MCF 10A (cell line): ENCODE results near the gene MAEA. TPM values are rescaled to one million over a fixed set of nuclear protein-coding genes. Genes with fewer than 3 reads are reported as not detected.

Experiments used
- BruUV-seq: library from RNA; stranded (reverse); fragments of 400-500 nt; replicated peaks from 2 replicates; lab custom pipeline; 2021; lab: Mats Ljungman, UMichigan
- CTCF ChIA-PET: fragments of 300-600 bp; sonication (Branson Sonifier 250); formaldehyde crosslinking; extraction: SDS; loops from one replicate; lab custom pipeline; 2021; ENCODE audit warnings: antibody characterized with exemption, inconsistent platforms; lab: Yijun Ruan, JAX
- POLR2A ChIA-PET: fragments of 300-600, 350-650 bp; sonication (Branson Sonifier 250); formaldehyde crosslinking; extraction: SDS; loops from one replicate; lab custom pipeline; 2020; ENCODE audit warnings: antibody characterized with exemption, inconsistent platforms; lab: Yijun Ruan, JAX
- DNase-seq: peaks from one replicate; pipeline ENCODE4 v3.0.0-alpha.2; 2018; ENCODE audit not compliant: unreplicated experiment
- H3K27ac Mint-ChIP-seq: one replicate; pipeline ENCODE4 v1.8.0; 2022; ENCODE audit warnings: mild to moderate bottlenecking, low read depth, mixed read lengths; ENCODE audit not compliant: unreplicated experiment
- H3K27me3 Mint-ChIP-seq: one replicate; pipeline ENCODE4 v1.8.0; 2022; ENCODE audit warnings: mixed read lengths; ENCODE audit not compliant: insufficient read depth, unreplicated experiment
- H3K36me3 Mint-ChIP-seq: one replicate; pipeline ENCODE4 v1.8.0; 2022; ENCODE audit warnings: mild to moderate bottlenecking, moderate library complexity, mixed read lengths; ENCODE audit not compliant: insufficient read depth, unreplicated experiment
- H3K4me1 Mint-ChIP-seq: one replicate; pipeline ENCODE4 v1.8.0; 2022; ENCODE audit warnings: mixed read lengths; ENCODE audit not compliant: insufficient read depth, unreplicated experiment
- H3K4me3 Mint-ChIP-seq: one replicate; pipeline ENCODE4 v1.8.0; 2022; ENCODE audit warnings: mild to moderate bottlenecking, moderate library complexity, mixed read lengths; ENCODE audit not compliant: unreplicated experiment
- H3K9me3 Mint-ChIP-seq: one replicate; pipeline ENCODE4 v1.8.0; 2022; ENCODE audit warnings: mixed read lengths; ENCODE audit not compliant: unreplicated experiment
- CTCF ChIP-seq: fragments of 200-600 bp; IDR thresholded peaks from one replicate; pipeline ENCODE4 v1.8.0; 2022; ENCODE audit warnings: antibody characterized with exemption, mild to moderate bottlenecking; ENCODE audit not compliant: unreplicated experiment
- intact Hi-C: fragments of 100-400 bp; cut with micrococcal nuclease; formaldehyde crosslinking; loops from 2 replicates; pipeline ENCODE4 v1.14.1; 2022
- total RNA-seq: library from RNA; stranded (reverse); gene quantifications from 2 replicates; pipeline ENCODE4 v1.2.3, GENCODE V29; 2022

The MAEA gene
- total RNA-seq, 1 experiment from 2014 or later, result 89.6 TPM

- POLR2A ChIA-PET, result no interaction called here
- CTCF ChIA-PET, result no interaction called here
Observed at GRCh38 chr4:1379801-1380331, 90.2 kb downstream of the MAEA start.

GRCh38 chr4:1380368-1381151 is 90.9 kb downstream of the MAEA start:
- intact Hi-C loops, result no loop called here
- no peak for DNase-seq
- Mint-ChIP-seq H3K27me3 (no peaks in the 10 kb centered on the region), H3K27ac (no peak overlapping the region), H3K4me1 (no peaks in the 10 kb centered on the region), H3K9me3 (no peaks in the 10 kb centered on the region), H3K36me3 (peaks cover 18% of the 10 kb centered on the region), H3K4me3 (no peak overlapping the region)
- ChIA-PET CTCF (no interaction called here), POLR2A (no interaction called here)
- no peak for TF ChIP-seq CTCF
- no TSS peak for BruUV-seq

More at GRCh38 chr4:1379801-1380331, 90.2 kb downstream of the MAEA start:
- Mint-ChIP-seq H3K4me1 (no peaks in the 10 kb centered on the region), H3K27ac (no peak overlapping the region), H3K9me3 (no peaks in the 10 kb centered on the region), H3K36me3 (peaks cover 18% of the 10 kb centered on the region), H3K4me3 (no peak overlapping the region), H3K27me3 (no peaks in the 10 kb centered on the region)
- no peak for TF ChIP-seq CTCF
- no TSS peak for BruUV-seq
- intact Hi-C loops, result no loop called here
- no peak for DNase-seq

GRCh38 chr4:1381181-1381621 is 91.5 kb downstream of the MAEA start:
- CTCF ChIA-PET, result no interaction called here

More at GRCh38 chr4:1381181-1381621, 91.5 kb downstream of the MAEA start:
- BruUV-seq, result no TSS peak
- H3K36me3 Mint-ChIP-seq, result peaks cover 24% of the 10 kb centered on the region
- no peaks in the 10 kb centered on the region for H3K9me3 Mint-ChIP-seq
- H3K27me3 Mint-ChIP-seq, result no peaks in the 10 kb centered on the region
- H3K4me3 Mint-ChIP-seq, result no peak overlapping the region
- H3K4me1 Mint-ChIP-seq, result no peaks in the 10 kb centered on the region
- no peak for TF ChIP-seq CTCF
- intact Hi-C loops, result no loop called here
- no peak for DNase-seq
- H3K27ac Mint-ChIP-seq, result no peak overlapping the region
- POLR2A ChIA-PET, result no interaction called here
